HepG2 (cell line): ENCODE data around the gene TMPO. TPM values are rescaled to one million over a fixed set of nuclear protein-coding genes. Genes with fewer than 3 reads are reported as not detected.
A peak's percentile ranks its signal among the peaks of the same experiment; 100 is the strongest.

Source experiments
- ATAD3A ChIP-seq: sonication (generic); formaldehyde crosslinking; IDR thresholded peaks from 2 replicates; pipeline ENCODE4 v1.4.0; 2020; ENCODE audit warnings: missing genetic modification reagents
- BRD4 ChIP-seq: sonication (generic); formaldehyde crosslinking; IDR thresholded peaks from 2 replicates; pipeline ENCODE4 v1.4.0; 2020; ENCODE audit warnings: missing genetic modification reagents
- HNF4A ChIP-seq: sonication (generic); formaldehyde crosslinking; IDR thresholded peaks from 2 replicates; pipeline ENCODE4 v1.4.0; 2020; ENCODE audit warnings: missing genetic modification reagents
- ISL2 ChIP-seq: sonication (generic); formaldehyde crosslinking; IDR thresholded peaks from 2 replicates; pipeline ENCODE4 v1.5.0; 2020; ENCODE audit warnings: missing genetic modification reagents
- NAIF1 ChIP-seq: sonication (generic); formaldehyde crosslinking; IDR thresholded peaks from 2 replicates; pipeline ENCODE4 v1.5.0; 2020; ENCODE audit warnings: mild to moderate bottlenecking, missing genetic modification reagents, borderline replicate concordance
- NCOA5 ChIP-seq: sonication (generic); formaldehyde crosslinking; IDR thresholded peaks from 2 replicates; pipeline ENCODE4 v1.4.0; 2020; ENCODE audit warnings: missing genetic modification reagents
- NFKBIZ ChIP-seq: IDR thresholded peaks from 2 replicates; pipeline ENCODE4 v1.6.1; 2018; ENCODE audit warnings: missing genetic modification reagents, missing compliant biosample characterization
- SIN3B ChIP-seq: fragments of 150-350 bp; IDR thresholded peaks from 2 replicates; pipeline ENCODE4 v1.6.1; 2014; ENCODE audit warnings: low read length
- TP53 ChIP-seq: sonication (generic); formaldehyde crosslinking; conservative IDR thresholded peaks from 2 replicates; pipeline ENCODE4 v1.4.0; 2020; ENCODE audit warnings: missing genetic modification reagents
- ZNF343 ChIP-seq: sonication (generic); formaldehyde crosslinking; IDR thresholded peaks from 2 replicates; pipeline ENCODE4 v1.4.0; 2020; ENCODE audit warnings: mild to moderate bottlenecking, missing genetic modification reagents
- ZNF615 ChIP-seq: sonication (generic); formaldehyde crosslinking; IDR thresholded peaks from 2 replicates; pipeline ENCODE4 v1.5.0; 2020; ENCODE audit warnings: mild to moderate bottlenecking, missing genetic modification reagents, borderline replicate concordance
- ZNF629 ChIP-seq: sonication (generic); formaldehyde crosslinking; conservative IDR thresholded peaks from 2 replicates; pipeline ENCODE4 v1.5.0; 2020; ENCODE audit warnings: missing genetic modification reagents
- ZNF674 ChIP-seq: sonication (generic); formaldehyde crosslinking; IDR thresholded peaks from 2 replicates; pipeline ENCODE4 v1.5.0; 2020; ENCODE audit warnings: low read depth, mild to moderate bottlenecking, missing genetic modification reagents
- ZNF709 ChIP-seq: sonication (generic); formaldehyde crosslinking; IDR thresholded peaks from 2 replicates; pipeline ENCODE4 v1.5.0; 2020; ENCODE audit warnings: mild to moderate bottlenecking, missing genetic modification reagents
- ZNF75D ChIP-seq: sonication (generic); formaldehyde crosslinking; IDR thresholded peaks from 2 replicates; pipeline ENCODE4 v1.8.1; 2023; ENCODE audit warnings: missing genetic modification reagents, mild to moderate bottlenecking, borderline replicate concordance
- polyA plus RNA-seq, 8 experiments: library from polyadenylated mRNA; depleted of rRNA in 3 of 8; stranded (reverse) in 7 of 8; unstranded in 1 of 8; fragments of >200 nt; fragmentation: Illumina TruSeq in 4 of 8; extraction: Trizol in 4 of 8; gene quantifications; 2 replicates each; pipeline versions ENCODE4 v1.2.1 to v1.2.3, GENCODE V29; 2011 to 2016; ENCODE audit warnings: low read depth in 4 of 8, missing spikeins in 1 of 8, mixed read lengths in 1 of 8; ENCODE audit not compliant: insufficient read depth in 1 of 8
- total RNA-seq, 5 experiments: library from RNA; depleted of rRNA; stranded (reverse); fragments of >200 nt; fragmentation: Illumina TruSeq; extraction: Trizol; gene quantifications; 2 replicates each; pipeline ENCODE4 v1.2.3, GENCODE V29; 2016; ENCODE audit warnings: low read depth in 1 of 5
- TF ChIP-seq, protein P1 (sequence below): sonication (generic); formaldehyde crosslinking; IDR thresholded peaks from 2 replicates; pipeline ENCODE4 v1.9.0; 2021; ENCODE audit warnings: missing genetic modification reagents, mild to moderate bottlenecking, borderline replicate concordance
- TF ChIP-seq, protein P2 (sequence below): IDR thresholded peaks from 2 replicates; pipeline ENCODE4 v1.6.1; 2016; ENCODE audit warnings: missing biosample characterization, missing genetic modification reagents, low read depth
- TF ChIP-seq, protein P3 (sequence below): IDR thresholded peaks from 2 replicates; pipeline ENCODE4 v1.6.1; 2016; ENCODE audit warnings: low read depth, missing genetic modification reagents, missing compliant biosample characterization
- TF ChIP-seq, protein P4 (sequence below): sonication (generic); formaldehyde crosslinking; IDR thresholded peaks from 2 replicates; pipeline ENCODE4 v1.8.0; 2022; ENCODE audit warnings: missing genetic modification reagents, mild to moderate bottlenecking, moderate library complexity, borderline replicate concordance

TMPO gene
- total and polyA plus RNA-seq, 2 of the 13 experiments (the other 11 are each of a cell fraction or from before 2014, with no cell fraction given): 24.2 to 167 TPM

DNA sequence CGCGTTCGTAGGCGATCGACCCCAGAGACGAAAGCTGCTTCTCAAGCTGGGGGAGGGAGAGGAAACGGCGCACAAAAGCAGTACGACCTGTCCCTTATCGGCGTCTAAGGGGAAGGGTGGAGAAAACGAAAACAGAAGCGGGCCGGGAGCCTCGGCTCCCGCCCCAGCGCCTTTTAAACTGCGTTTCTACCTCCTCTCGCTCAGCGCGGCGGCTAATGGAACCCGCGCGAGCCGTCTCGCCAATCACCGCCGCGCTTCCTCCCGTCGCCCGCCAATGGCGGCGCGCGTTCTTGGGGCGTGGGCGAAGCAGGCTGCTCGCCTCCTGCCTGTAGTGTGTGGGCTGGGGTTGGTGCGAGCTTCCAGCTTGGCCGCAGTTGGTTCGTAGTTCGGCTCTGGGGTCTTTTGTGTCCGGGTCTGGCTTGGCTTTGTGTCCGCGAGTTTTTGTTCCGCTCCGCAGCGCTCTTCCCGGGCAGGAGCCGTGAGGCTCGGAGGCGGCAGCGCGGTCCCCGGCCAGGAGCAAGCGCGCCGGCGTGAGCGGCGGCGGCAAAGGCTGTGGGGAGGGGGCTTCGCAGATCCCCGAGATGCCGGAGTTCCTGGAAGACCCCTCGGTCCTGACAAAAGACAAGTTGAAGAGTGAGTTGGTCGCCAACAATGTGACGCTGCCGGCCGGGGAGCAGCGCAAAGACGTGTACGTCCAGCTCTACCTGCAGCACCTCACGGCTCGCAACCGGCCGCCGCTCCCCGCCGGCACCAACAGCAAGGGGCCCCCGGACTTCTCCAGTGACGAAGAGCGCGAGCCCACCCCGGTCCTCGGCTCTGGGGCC lies at the start of gene TMPO (continued):
- no peak for TF ChIP-seq BRD4
- no peak for TF ChIP-seq TP53 (CRISPR knock-in tag)
- TF ChIP-seq ZNF629 (CRISPR knock-in tag): peak; percentile 22; the same call in 1 of the 2 replicates
- no peak for TF ChIP-seq NAIF1
- TF ChIP-seq, protein P1, sequence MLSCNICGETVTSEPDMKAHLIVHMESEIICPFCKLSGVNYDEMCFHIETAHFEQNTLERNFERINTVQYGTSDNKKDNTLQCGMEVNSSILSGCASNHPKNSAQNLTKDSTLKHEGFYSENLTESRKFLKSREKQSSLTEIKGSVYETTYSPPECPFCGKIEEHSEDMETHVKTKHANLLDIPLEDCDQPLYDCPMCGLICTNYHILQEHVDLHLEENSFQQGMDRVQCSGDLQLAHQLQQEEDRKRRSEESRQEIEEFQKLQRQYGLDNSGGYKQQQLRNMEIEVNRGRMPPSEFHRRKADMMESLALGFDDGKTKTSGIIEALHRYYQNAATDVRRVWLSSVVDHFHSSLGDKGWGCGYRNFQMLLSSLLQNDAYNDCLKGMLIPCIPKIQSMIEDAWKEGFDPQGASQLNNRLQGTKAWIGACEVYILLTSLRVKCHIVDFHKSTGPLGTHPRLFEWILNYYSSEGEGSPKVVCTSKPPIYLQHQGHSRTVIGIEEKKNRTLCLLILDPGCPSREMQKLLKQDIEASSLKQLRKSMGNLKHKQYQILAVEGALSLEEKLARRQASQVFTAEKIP (CRISPR knock-in tag): no peak
- 0 out of 2 replicates have a peak, but pooled peaks have one; percentile 56 for TF ChIP-seq ZNF343 (CRISPR knock-in tag)
- no peak for TF ChIP-seq NCOA5 (CRISPR knock-in tag)
- TF ChIP-seq, protein P2, sequence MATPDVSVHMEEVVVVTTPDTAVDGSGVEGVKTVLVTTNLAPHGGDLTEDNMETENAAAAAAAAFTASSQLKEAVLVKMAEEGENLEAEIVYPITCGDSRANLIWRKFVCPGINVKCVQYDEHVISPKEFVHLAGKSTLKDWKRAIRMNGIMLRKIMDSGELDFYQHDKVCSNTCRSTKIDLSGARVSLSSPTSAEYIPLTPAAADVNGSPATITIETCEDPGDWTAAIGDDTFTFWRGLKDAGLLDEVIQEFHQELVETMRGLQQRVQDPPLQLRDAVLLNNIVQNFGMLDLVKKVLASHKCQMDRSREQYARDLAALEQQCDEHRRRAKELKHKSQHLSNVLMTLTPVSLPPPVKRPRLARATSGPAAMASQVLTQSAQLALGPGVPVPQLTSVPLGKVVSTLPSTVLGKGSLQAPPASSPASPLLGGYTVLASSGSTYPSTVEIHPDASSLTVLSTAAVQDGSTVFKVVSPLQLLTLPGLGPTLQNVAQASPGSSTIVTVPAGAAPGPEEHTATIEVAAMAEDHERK (CRISPR knock-in tag): no peak
- 0 out of 2 replicates have a peak, but pooled peaks have one; percentile 47 for TF ChIP-seq ZNF615 (CRISPR knock-in tag)
- TF ChIP-seq ATAD3A: no peak
- TF ChIP-seq SIN3B: peak; percentile 73; the same call in 1 of the 2 replicates
- no peak for TF ChIP-seq HNF4A (CRISPR knock-in tag)
- TF ChIP-seq ISL2: peak; percentile 51; the same call in 1 of the 2 replicates
- no peak for TF ChIP-seq ZNF674 (CRISPR knock-in tag)
- 0 out of 2 replicates have a peak, but pooled peaks have one; percentile 15 for TF ChIP-seq NFKBIZ (CRISPR knock-in tag)
- TF ChIP-seq ZNF709 (CRISPR knock-in tag): 0 out of 2 replicates have a peak, but pooled peaks have one; percentile 69
- TF ChIP-seq, protein P3, sequence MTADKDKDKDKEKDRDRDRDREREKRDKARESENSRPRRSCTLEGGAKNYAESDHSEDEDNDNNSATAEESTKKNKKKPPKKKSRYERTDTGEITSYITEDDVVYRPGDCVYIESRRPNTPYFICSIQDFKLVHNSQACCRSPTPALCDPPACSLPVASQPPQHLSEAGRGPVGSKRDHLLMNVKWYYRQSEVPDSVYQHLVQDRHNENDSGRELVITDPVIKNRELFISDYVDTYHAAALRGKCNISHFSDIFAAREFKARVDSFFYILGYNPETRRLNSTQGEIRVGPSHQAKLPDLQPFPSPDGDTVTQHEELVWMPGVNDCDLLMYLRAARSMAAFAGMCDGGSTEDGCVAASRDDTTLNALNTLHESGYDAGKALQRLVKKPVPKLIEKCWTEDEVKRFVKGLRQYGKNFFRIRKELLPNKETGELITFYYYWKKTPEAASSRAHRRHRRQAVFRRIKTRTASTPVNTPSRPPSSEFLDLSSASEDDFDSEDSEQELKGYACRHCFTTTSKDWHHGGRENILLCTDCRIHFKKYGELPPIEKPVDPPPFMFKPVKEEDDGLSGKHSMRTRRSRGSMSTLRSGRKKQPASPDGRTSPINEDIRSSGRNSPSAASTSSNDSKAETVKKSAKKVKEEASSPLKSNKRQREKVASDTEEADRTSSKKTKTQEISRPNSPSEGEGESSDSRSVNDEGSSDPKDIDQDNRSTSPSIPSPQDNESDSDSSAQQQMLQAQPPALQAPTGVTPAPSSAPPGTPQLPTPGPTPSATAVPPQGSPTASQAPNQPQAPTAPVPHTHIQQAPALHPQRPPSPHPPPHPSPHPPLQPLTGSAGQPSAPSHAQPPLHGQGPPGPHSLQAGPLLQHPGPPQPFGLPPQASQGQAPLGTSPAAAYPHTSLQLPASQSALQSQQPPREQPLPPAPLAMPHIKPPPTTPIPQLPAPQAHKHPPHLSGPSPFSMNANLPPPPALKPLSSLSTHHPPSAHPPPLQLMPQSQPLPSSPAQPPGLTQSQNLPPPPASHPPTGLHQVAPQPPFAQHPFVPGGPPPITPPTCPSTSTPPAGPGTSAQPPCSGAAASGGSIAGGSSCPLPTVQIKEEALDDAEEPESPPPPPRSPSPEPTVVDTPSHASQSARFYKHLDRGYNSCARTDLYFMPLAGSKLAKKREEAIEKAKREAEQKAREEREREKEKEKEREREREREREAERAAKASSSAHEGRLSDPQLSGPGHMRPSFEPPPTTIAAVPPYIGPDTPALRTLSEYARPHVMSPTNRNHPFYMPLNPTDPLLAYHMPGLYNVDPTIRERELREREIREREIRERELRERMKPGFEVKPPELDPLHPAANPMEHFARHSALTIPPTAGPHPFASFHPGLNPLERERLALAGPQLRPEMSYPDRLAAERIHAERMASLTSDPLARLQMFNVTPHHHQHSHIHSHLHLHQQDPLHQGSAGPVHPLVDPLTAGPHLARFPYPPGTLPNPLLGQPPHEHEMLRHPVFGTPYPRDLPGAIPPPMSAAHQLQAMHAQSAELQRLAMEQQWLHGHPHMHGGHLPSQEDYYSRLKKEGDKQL (CRISPR knock-in tag): no peak
- peak; percentile 18; the same call in 1 of the 2 replicates for TF ChIP-seq ZNF75D
- TF ChIP-seq, protein P4, sequence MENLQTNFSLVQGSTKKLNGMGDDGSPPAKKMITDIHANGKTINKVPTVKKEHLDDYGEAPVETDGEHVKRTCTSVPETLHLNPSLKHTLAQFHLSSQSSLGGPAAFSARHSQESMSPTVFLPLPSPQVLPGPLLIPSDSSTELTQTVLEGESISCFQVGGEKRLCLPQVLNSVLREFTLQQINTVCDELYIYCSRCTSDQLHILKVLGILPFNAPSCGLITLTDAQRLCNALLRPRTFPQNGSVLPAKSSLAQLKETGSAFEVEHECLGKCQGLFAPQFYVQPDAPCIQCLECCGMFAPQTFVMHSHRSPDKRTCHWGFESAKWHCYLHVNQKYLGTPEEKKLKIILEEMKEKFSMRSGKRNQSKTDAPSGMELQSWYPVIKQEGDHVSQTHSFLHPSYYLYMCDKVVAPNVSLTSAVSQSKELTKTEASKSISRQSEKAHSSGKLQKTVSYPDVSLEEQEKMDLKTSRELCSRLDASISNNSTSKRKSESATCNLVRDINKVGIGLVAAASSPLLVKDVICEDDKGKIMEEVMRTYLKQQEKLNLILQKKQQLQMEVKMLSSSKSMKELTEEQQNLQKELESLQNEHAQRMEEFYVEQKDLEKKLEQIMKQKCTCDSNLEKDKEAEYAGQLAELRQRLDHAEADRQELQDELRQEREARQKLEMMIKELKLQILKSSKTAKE (CRISPR knock-in tag): no peak
